K562 (cell line): ENCODE measurements around the gene MAML3. TPM values are rescaled to one million over a fixed set of nuclear protein-coding genes. Genes with fewer than 3 reads are reported as not detected.
A peak's percentile ranks its signal among the peaks of the same experiment; 100 is the strongest.

Experiments used
- ATAC-seq: fragments of 200-7000 bp; cut with Tn5 transposase; 3 replicates; pipeline ENCODE4 v1.9.1; 2020; ENCODE audit warnings: moderate library complexity
- BruUV-seq: library from RNA; stranded (reverse); fragments of 400-500 nt; replicated peaks from 2 replicates; lab custom pipeline; 2021; lab: Mats Ljungman, UMichigan
- CTCF ChIA-PET: fragments of 300-600 bp; formaldehyde crosslinking; extraction: SDS; loops from one replicate; lab custom pipeline; 2021; ENCODE audit warnings: low intra/inter-chr PET ratio; lab: Yijun Ruan, JAX
- POLR2A ChIA-PET: fragments of 300-600, 350-650 bp; sonication (Branson Sonifier 250); formaldehyde crosslinking; extraction: SDS; loops from one replicate; lab custom pipeline; 2021; ENCODE audit warnings: antibody characterized with exemption, inconsistent platforms; lab: Yijun Ruan, JAX
- DNase-seq, 4 experiments: peaks; one replicate each; pipeline versions ENCODE4 v3.0.0 to v3.0.0-alpha.2; 2011 to 2018; ENCODE audit warnings: low spot score in 3 of 4, mixed read lengths in 3 of 4; ENCODE audit errors: extremely low read depth in 1 of 4
- FAIRE-seq: peaks from 2 replicates; lab custom pipeline; 2011; peaks lifted over from hg19 to GRCh38; lab: Jason Lieb, UNC
- H2AFZ ChIP-seq: 2 replicates; pipeline ENCODE4 v1.6.0; 2011; ENCODE audit warnings: low read depth, low read length, control low read depth, inconsistent platforms
- H3K27ac ChIP-seq: fragments of 200-600 bp; 3 replicates; pipeline ENCODE4 v1.8.0; 2011; ENCODE audit warnings: low read depth, mild to moderate bottlenecking, control low read depth, inconsistent platforms, low read length, moderate library complexity, mixed read lengths; ENCODE audit errors: extremely low read depth
- H3K27me3 ChIP-seq, 2 experiments: fragments of 300-600 bp in 1 of 2; 2 replicates in 1 of 2; 3 replicates in 1 of 2; pipeline versions ENCODE4 v1.6.0 to v1.8.0; 2011; ENCODE audit warnings: inconsistent platforms in 2 of 2, low read length in 2 of 2, mild to moderate bottlenecking in 1 of 2, mixed read lengths in 1 of 2, moderate library complexity in 1 of 2; ENCODE audit not compliant: control insufficient read depth in 2 of 2, insufficient read depth in 2 of 2
- H3K36me3 ChIP-seq: fragments of 300-600 bp; 3 replicates; pipeline ENCODE4 v1.8.0; 2011; ENCODE audit warnings: mild to moderate bottlenecking, low read length, inconsistent platforms; ENCODE audit not compliant: control insufficient read depth, insufficient read depth
- H3K4me1 ChIP-seq, 2 experiments: fragments of 200-600 bp in 1 of 2; replicated peaks in 1 of 2; 2 replicates in 1 of 2; 3 replicates in 1 of 2; pipeline versions ENCODE4 v1.5.1 to v1.8.0; 2011; ENCODE audit warnings: inconsistent platforms in 2 of 2, low read length in 2 of 2, mild to moderate bottlenecking in 1 of 2, mixed read lengths in 1 of 2, moderate library complexity in 1 of 2; ENCODE audit not compliant: control insufficient read depth in 2 of 2, insufficient read depth in 2 of 2
- H3K4me2 ChIP-seq: 2 replicates; pipeline ENCODE4 v1.6.1; 2011; ENCODE audit warnings: low read length, control low read depth, inconsistent platforms, mixed read lengths; ENCODE audit not compliant: insufficient read depth
- H3K4me3 ChIP-seq: fragments of 200-600 bp; sonication (generic), shearing (Covaris generic); 2 replicates; pipeline ENCODE4 v1.5.1; 2016; ENCODE audit warnings: control low read depth, inconsistent platforms
- H3K79me2 ChIP-seq: fragments of 200-600 bp; 3 replicates; pipeline ENCODE4 v1.8.0; 2011; ENCODE audit warnings: low read length, inconsistent platforms; ENCODE audit not compliant: control insufficient read depth, insufficient read depth
- H3K9ac ChIP-seq, 2 experiments: 2 replicates each; pipeline versions ENCODE4 v1.6.0 to v1.6.1; 2011; ENCODE audit warnings: low read depth in 2 of 2, low read length in 2 of 2, control low read depth in 1 of 2, inconsistent platforms in 1 of 2, mild to moderate bottlenecking in 1 of 2, mixed read lengths in 1 of 2; ENCODE audit not compliant: insufficient read depth in 1 of 2
- H3K9me1 ChIP-seq: one replicate; pipeline ENCODE4 v1.6.0; 2011; ENCODE audit warnings: inconsistent platforms, mild to moderate bottlenecking, low read length, moderate library complexity; ENCODE audit not compliant: control insufficient read depth, insufficient read depth
- H3K9me3 ChIP-seq: replicated peaks from 2 replicates; pipeline ENCODE4 v1.5.1; 2011; ENCODE audit warnings: low read depth, low read length, inconsistent platforms; ENCODE audit not compliant: control insufficient read depth, insufficient read depth
- H4K20me1 ChIP-seq: replicated peaks from 2 replicates; pipeline ENCODE4 v1.6.1; 2011; ENCODE audit warnings: low read length, inconsistent platforms, mixed read lengths; ENCODE audit not compliant: control insufficient read depth, insufficient read depth
- ASH1L ChIP-seq: fragments of 450-650 bp; IDR thresholded peaks from 2 replicates; pipeline ENCODE4 v1.6.1; 2018; ENCODE audit warnings: borderline replicate concordance, mild to moderate bottlenecking, low read depth; ENCODE audit not compliant: partially characterized antibody
- HNRNPK ChIP-seq: fragments of 200-400 bp; formaldehyde crosslinking; IDR thresholded peaks from one replicate; pipeline ENCODE4 v1.6.1; 2018; ENCODE audit warnings: mild to moderate bottlenecking, low read depth, low read length; ENCODE audit not compliant: poor library complexity, severe bottlenecking
- KLF1 ChIP-seq: fragments of 450-650 bp; IDR thresholded peaks from 2 replicates; pipeline ENCODE4 v1.6.1; 2016; ENCODE audit warnings: missing genetic modification characterization, missing compliant biosample characterization
- MAFG ChIP-seq: fragments of 450-650 bp; conservative IDR thresholded peaks from 2 replicates; pipeline ENCODE4 v1.6.1; 2016; ENCODE audit warnings: missing genetic modification characterization, missing compliant biosample characterization
- MYC ChIP-seq, 2 experiments: fragments of 250-450 bp in 1 of 2; sonication (Bioruptor Pico) in 1 of 2; IDR thresholded peaks; 2 replicates each; pipeline versions ENCODE4 v1.5.1 to v1.6.1; 2012 to 2021; ENCODE audit warnings: low read depth in 2 of 2, borderline replicate concordance in 1 of 2, improper control_type of control experiment in 1 of 2, low read length in 1 of 2, mild to moderate bottlenecking in 1 of 2, moderate library complexity in 1 of 2
- RB1 ChIP-seq: fragments of 450-650 bp; IDR thresholded peaks from 2 replicates; pipeline ENCODE4 v1.6.1; 2017; ENCODE audit warnings: low read depth, mild to moderate bottlenecking
- SPI1 ChIP-seq: IDR thresholded peaks from 2 replicates; pipeline ENCODE4 v1.6.1; 2011; ENCODE audit warnings: low read depth, low read length, control low read depth, borderline replicate concordance
- ZNF217 ChIP-seq: sonication (generic); formaldehyde crosslinking; IDR thresholded peaks from 2 replicates; pipeline ENCODE4 v1.8.0; 2022; ENCODE audit warnings: mild to moderate bottlenecking, missing genetic modification reagents
- ZNF239 ChIP-seq: fragments of 250-450 bp; sonication (Bioruptor Pico); IDR thresholded peaks from 2 replicates; pipeline ENCODE4 v1.4.0; 2020; ENCODE audit warnings: mild to moderate bottlenecking
- WGBS: fragments of 100-300 bp; shearing (Covaris generic); methylation state at CpG from one replicate; pipeline ENCODE4 v1.1.6; 2016; ENCODE audit warnings: low coverage, mixed read lengths; ENCODE audit not compliant: insufficient coverage; ENCODE audit errors: missing lambda C conversion rate; 5-methylcytosine and 5-hydroxymethylcytosine counted together
- in situ Hi-C: fragments of 300-500 bp; cut with MboI; formaldehyde crosslinking; loops from 4 replicates; pipeline ENCODE4 v1.15.0; 2018; ENCODE audit warnings: inconsistent platforms, mixed read lengths
- intact Hi-C: fragments of 100-400 bp; cut with micrococcal nuclease; formaldehyde crosslinking; loops from 2 replicates; pipeline ENCODE4 v1.14.2; 2022
- polyA plus RNA-seq, 8 experiments: library from polyadenylated mRNA; depleted of rRNA in 4 of 8; stranded (reverse) in 5 of 8; unstranded in 3 of 8; fragments of >200 nt; fragmentation: Nextera tagmentation in 2 of 8; fragmentation: Illumina TruSeq in 1 of 8; extraction: Ambion mirVana in 2 of 8; extraction: Trizol in 1 of 8; gene quantifications; 2 replicates each; pipeline versions ENCODE4 v1.2.1 to v1.2.3, GENCODE V29; 2011 to 2014; ENCODE audit warnings: inconsistent platforms in 1 of 8, missing spikeins in 1 of 8
- total RNA-seq, 7 experiments: library from RNA; depleted of rRNA in 6 of 7; stranded (reverse); fragments of >200 nt in 6 of 7; fragmentation: Illumina TruSeq in 2 of 7; extraction: Trizol in 2 of 7; gene quantifications; 2 replicates each; pipeline versions ENCODE4 v1.2.1 to v1.2.3, GENCODE V29; 2011 to 2021; ENCODE audit warnings: low replicate concordance in 1 of 7
- TF ChIP-seq, protein P1 (sequence below), 2 experiments: fragments of 150-350 bp in 1 of 2; IDR thresholded peaks; 2 replicates each; pipeline ENCODE4 v1.6.1; 2012 to 2016; ENCODE audit warnings: low read depth in 2 of 2, low read length in 2 of 2, mild to moderate bottlenecking in 1 of 2, moderate library complexity in 1 of 2

Gene MAML3
- total and polyA plus RNA-seq, 9 of the 15 experiments (the other 6 are each of a cell fraction or from before 2014, with no cell fraction given), result 0.01 to 0.55 (median 0.25) TPM

DNA sequence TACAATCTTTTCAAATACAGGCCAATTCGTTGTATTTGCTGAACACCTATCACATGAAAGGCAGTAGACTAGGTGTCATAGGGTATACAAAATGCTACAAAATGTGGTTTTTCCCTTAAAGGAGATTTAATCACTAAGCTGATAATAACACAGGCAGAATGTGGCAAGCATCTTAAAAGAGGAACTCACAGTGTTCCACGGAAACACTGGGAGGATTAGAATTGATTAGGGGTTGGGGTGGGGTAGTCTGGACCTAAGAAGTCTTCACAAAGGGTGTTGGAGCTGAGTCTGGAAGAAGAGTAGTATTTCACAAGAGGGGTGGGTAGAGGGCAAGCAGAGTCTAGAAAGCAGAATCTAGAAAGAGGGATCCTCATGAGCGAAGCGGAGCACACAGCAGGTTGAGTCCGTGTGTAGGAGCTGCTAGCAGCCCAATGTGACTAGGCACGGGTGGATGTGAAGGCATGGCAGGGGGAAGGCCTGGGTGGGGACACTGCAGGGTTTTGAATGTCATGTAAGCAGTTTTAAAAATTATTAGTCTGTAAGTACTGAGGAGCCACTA is 364.8 kb downstream of the MAML3 start:
- intact Hi-C loops, result no loop called here
- 0% methylated on average over 6 of the region's 6 CpGs for WGBS
- in situ Hi-C loops, result no loop called here
- H3K9me1 ChIP-seq, result no peaks in the 10 kb centered on the region
- TF ChIP-seq SPI1, result peak; percentile 47; the same call in 1 of the 2 replicates
- TF ChIP-seq KLF1, result no peak
- TF ChIP-seq ZNF217 (CRISPR knock-in tag), result no peak
- no peak overlapping the region for H2AFZ ChIP-seq
- no peaks in the 10 kb centered on the region for H3K36me3 ChIP-seq
- DNase-seq (no peak), ATAC-seq (no peak), FAIRE-seq (no peak)
- no peaks in the 10 kb centered on the region for H4K20me1 ChIP-seq
- no peak overlapping the region for H3K27ac ChIP-seq
- no peak overlapping the region for H3K4me2 ChIP-seq
- CTCF ChIA-PET, result no interaction called here
- POLR2A ChIA-PET, result no interaction called here
- H3K27me3 ChIP-seq, result peaks cover 11 to 21% of the 10 kb centered on the region in 2 experiments; a peak in 4 of 5 replicates
- H3K9ac ChIP-seq, result no peak overlapping the region
- BruUV-seq, result no TSS peak
- H3K4me1 ChIP-seq, result no peaks in the 10 kb centered on the region
- no peaks in the 10 kb centered on the region for H3K79me2 ChIP-seq
- no peaks in the 10 kb centered on the region for H3K9me3 ChIP-seq
- no peak overlapping the region for H3K4me3 ChIP-seq

DNA sequence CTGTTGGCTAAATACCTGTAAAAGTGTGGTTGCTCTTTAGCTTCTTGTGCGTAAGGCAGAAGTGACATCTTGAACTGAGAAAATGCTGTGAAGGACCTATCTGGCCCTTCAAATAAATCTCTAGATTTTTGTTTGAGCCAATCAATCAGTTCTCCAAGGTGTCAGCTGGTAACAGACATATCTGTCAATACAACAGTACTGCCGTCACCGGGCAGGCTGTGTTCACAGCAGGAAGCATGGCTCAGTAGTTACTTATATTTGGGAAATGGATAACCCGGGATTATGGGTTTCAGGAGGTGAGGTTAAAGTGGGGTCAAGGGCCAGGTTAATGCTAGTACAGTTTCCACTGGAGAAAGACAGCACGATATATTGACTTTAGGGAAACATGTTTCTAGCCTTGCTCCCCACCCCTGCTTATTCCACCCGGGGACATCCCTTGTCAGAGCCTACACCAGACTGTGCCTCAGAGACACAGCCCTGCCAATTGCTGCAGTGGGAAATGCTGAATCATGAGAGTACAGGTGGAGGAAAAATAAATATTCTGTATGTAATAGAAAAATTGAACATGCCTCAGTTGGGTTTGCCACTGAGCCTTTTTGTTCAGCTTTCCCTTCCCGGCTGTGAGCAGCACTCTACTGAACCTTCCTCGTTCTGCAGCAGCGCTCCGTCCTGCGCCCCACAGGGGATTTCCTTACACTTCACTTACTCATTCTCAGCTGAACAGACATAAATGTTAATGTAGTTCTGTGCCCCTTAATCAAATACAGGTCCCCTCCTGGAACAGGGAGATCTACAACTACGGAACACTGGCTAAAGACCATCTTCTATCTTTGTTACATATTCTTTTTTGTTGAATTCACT is 367.3 kb downstream of the MAML3 start:
- BruUV-seq, result no TSS peak
- TF ChIP-seq MYC (IDR thresholded peaks at IDR 0.05; ENCODE audit: low read depth, low read length) (no peak), MYC (CRISPR knock-in tag; IDR thresholded peaks at IDR 0.05; ENCODE audit: borderline replicate concordance, low read depth) (no peak), HNRNPK (no peak), MAFG (tag) (no peak), ASH1L (no peak), ZNF239 (CRISPR knock-in tag) (no peak), RB1 (no peak)
- TF ChIP-seq, protein P1, sequence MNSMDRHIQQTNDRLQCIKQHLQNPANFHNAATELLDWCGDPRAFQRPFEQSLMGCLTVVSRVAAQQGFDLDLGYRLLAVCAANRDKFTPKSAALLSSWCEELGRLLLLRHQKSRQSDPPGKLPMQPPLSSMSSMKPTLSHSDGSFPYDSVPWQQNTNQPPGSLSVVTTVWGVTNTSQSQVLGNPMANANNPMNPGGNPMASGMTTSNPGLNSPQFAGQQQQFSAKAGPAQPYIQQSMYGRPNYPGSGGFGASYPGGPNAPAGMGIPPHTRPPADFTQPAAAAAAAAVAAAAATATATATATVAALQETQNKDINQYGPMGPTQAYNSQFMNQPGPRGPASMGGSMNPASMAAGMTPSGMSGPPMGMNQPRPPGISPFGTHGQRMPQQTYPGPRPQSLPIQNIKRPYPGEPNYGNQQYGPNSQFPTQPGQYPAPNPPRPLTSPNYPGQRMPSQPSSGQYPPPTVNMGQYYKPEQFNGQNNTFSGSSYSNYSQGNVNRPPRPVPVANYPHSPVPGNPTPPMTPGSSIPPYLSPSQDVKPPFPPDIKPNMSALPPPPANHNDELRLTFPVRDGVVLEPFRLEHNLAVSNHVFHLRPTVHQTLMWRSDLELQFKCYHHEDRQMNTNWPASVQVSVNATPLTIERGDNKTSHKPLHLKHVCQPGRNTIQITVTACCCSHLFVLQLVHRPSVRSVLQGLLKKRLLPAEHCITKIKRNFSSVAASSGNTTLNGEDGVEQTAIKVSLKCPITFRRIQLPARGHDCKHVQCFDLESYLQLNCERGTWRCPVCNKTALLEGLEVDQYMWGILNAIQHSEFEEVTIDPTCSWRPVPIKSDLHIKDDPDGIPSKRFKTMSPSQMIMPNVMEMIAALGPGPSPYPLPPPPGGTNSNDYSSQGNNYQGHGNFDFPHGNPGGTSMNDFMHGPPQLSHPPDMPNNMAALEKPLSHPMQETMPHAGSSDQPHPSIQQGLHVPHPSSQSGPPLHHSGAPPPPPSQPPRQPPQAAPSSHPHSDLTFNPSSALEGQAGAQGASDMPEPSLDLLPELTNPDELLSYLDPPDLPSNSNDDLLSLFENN (IDR thresholded peaks at IDR 0.05; ENCODE audit: low read depth in 2 of 2, low read length in 2 of 2), result no peak

More for the DNA sequence above, 367.3 kb downstream of the MAML3 start:
- H3K27me3 ChIP-seq, result peaks cover 11 to 32% of the 10 kb centered on the region in 2 experiments; a peak in 4 of 5 replicates
- no peak overlapping the region for H2AFZ ChIP-seq
- WGBS, result under 1% methylated on average over 12 of the region's 12 CpGs
- no peaks in the 10 kb centered on the region for H3K9me3 ChIP-seq
- H3K4me2 ChIP-seq, result no peak overlapping the region
- no peak for FAIRE-seq
- CTCF ChIA-PET, result no interaction called here
- no peak for ATAC-seq
- H3K9me1 ChIP-seq, result no peaks in the 10 kb centered on the region
- no peak overlapping the region for H3K9ac ChIP-seq
- in situ Hi-C loops (no loop called here), intact Hi-C loops (no loop called here)
- no peaks in the 10 kb centered on the region for H3K79me2 ChIP-seq
- H3K27ac ChIP-seq, result no peak overlapping the region
- POLR2A ChIA-PET, result no interaction called here
- no peak overlapping the region for H3K4me3 ChIP-seq
- no peaks in the 10 kb centered on the region for H3K4me1 ChIP-seq
- DNase-seq, result no peak
- H3K36me3 ChIP-seq, result no peaks in the 10 kb centered on the region
- no peaks in the 10 kb centered on the region for H4K20me1 ChIP-seq
